ENCODE results near the gene B3GNT2.

The B3GNT2 gene

DNA sequence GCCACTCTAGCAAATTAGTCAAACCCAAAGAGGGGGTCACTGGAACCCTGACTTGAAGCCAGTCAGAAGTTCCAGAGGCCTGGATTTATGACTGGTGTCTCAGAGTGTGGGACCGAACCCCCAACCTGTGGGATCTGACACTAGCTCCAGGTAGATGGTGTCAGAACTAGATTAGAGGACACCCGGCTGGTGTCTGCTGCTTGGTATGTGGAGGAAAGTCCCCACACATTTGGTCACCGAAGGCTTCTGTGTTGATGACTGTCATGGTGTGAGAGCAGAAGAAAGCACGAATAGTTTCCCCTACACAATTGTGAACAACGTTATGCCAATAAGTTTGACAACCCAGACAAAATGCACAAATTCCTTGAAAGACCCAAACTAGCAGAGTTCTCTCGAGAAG, 48.1 kb downstream of the B3GNT2 start:
- no peak overlapping the region for H3K4me3 ChIP-seq (ENCODE audit: control insufficient read depth, low read depth, low read length)
- TF ChIP-seq, protein P1, sequence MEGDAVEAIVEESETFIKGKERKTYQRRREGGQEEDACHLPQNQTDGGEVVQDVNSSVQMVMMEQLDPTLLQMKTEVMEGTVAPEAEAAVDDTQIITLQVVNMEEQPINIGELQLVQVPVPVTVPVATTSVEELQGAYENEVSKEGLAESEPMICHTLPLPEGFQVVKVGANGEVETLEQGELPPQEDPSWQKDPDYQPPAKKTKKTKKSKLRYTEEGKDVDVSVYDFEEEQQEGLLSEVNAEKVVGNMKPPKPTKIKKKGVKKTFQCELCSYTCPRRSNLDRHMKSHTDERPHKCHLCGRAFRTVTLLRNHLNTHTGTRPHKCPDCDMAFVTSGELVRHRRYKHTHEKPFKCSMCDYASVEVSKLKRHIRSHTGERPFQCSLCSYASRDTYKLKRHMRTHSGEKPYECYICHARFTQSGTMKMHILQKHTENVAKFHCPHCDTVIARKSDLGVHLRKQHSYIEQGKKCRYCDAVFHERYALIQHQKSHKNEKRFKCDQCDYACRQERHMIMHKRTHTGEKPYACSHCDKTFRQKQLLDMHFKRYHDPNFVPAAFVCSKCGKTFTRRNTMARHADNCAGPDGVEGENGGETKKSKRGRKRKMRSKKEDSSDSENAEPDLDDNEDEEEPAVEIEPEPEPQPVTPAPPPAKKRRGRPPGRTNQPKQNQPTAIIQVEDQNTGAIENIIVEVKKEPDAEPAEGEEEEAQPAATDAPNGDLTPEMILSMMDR (IDR thresholded peaks at IDR 0.05; ENCODE audit: control insufficient read depth, insufficient read depth, low read depth, low read length, missing control alignments): no peak
- no peak for DNase-seq (ENCODE audit: low read depth)

DNA sequence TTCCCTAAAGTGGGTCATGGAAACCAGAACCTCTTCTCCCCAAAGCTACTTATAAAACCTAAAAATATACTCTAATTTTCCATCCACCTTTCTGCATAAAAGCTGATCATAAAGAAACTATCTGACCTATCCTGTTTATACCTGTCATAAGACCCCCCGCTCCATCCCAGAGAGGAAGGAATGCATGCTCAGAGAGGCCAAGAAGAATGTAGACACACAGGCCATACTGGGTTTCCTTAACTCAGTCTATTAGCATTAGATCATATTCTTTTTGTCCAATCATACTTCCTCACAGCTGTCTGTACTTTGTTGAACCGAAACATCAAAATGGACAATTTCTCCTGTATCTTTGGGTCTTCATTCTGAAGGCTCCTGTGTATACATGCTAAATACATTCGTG, 52.3 kb downstream of the B3GNT2 start:
- no peak overlapping the region for H3K4me3 ChIP-seq (ENCODE audit: control insufficient read depth, low read depth, low read length)
- TF ChIP-seq, protein P1 (IDR thresholded peaks at IDR 0.05; ENCODE audit: control insufficient read depth, insufficient read depth, low read depth, low read length, missing control alignments): no peak
- no peak for DNase-seq (ENCODE audit: low read depth)

DNA sequence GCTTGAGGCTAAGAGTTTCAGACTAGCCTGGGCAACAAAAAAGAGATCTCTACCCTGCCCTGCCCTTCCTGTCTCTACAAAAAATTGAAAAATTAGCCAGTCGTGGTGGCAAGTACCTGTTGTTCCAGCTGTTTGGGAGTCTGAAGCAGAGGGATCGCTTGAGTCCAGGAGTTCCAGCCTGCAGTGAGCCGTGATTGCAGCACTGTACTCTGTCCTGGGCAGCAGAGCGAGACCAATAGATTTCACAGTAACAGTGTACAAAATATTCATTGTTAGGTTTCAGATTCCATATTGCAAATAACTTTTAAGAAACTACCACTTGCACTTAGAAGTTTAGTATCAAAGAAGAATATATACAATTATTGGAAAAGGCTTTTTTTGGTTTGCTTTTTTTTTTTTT, 54.3 kb downstream of the B3GNT2 start:
- TF ChIP-seq, protein P1 (IDR thresholded peaks at IDR 0.05; ENCODE audit: control insufficient read depth, insufficient read depth, low read depth, low read length, missing control alignments): no peak
- H3K4me3 ChIP-seq (ENCODE audit: control insufficient read depth, low read depth, low read length): no peak overlapping the region
- no peak for DNase-seq (ENCODE audit: low read depth)

DNA sequence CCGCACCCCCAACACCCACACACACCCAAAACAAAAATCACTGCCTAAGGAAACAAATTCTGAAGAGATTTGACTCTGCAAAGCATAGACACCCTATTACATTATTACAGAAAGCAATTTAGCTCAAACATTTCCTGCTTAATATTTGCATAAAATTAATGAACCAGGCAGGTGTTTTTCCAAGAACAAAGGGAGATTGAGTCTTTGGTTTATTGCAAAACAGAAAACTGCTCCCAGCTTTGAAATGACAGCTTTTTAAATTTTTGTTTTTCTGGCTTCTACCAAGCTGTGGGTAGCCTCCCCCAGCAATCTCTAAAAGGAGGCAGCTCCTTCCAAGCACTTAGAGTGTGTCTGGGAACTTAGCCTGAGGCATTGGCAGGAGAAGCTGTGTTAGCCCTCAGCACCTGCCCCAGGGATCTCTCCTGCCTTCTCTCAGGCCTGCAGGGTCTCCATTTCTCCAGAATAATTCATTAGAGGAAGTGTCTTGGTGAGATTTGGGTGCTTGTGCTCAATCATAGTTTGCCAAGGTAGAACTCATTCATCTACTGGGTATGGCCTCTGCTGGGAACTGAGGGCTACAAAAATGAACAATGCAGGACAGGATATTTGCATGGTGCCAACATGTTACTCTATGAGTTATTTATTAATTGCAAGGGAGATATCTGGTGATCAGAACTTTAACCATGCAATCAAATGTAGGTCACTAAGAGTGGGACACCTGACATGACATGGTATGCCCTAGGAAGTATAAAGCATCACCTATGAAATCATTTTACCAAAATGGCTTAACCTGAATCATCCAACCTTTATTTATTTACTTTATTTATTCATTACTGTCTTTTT, 58.7 kb downstream of the B3GNT2 start:
- DNase-seq (ENCODE audit: low read depth): no peak
- H3K4me3 ChIP-seq (ENCODE audit: control insufficient read depth, low read depth, low read length): no peak overlapping the region
- TF ChIP-seq, protein P1 (IDR thresholded peaks at IDR 0.05; ENCODE audit: control insufficient read depth, insufficient read depth, low read depth, low read length, missing control alignments): no peak

DNA sequence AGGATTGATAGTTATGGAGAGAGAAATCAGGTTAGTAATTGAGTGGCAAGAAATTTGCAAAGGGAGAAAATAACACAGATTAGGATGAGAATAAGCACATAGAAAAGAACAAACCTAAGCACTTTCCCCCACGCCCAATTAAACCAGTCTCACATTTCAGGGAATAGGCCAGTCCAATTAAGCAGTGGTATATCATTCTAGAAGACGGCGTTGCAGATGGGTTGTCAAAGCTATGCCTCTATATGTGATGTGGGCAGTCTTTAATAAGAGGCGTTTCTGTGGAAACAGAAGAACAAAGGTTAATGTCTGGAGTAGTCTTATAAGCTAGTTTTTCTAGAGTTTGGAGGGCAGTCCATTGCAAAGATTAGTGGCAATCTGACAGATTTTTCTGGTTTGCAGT, 61.6 kb downstream of the B3GNT2 start:
- TF ChIP-seq, protein P1 (IDR thresholded peaks at IDR 0.05; ENCODE audit: control insufficient read depth, insufficient read depth, low read depth, low read length, missing control alignments): no peak
- DNase-seq (ENCODE audit: low read depth): no peak
- H3K4me3 ChIP-seq (ENCODE audit: control insufficient read depth, low read depth, low read length): no peak overlapping the region

DNA sequence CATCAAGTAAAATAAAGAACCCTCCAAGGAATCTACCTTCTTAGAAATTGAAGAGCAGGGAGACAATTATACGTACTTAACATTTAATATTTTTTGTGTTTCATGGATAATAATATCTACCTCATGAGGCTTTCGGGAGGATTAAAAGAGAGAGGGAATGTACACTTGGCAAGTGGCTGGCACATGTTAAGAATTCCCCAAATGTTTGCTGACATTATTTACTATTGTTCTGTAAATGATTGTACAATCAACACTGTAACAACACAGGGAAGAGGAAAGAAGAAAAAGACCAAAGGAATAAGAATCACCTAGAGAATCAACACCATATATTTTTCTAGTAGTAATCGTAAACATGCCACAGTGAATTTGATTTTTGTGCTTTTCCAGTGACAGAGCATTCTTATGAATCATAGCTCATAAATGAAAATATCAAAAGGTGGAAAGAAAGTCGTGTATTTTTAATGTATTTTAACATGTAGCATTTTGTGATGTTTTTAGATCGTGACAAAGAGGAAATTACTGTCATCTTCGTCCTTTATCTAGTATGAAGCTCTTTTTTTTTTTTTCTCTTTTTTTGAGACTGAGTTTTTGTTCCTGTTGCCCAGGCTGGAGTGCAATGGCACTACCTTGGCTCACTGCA, 67.3 kb downstream of the B3GNT2 start:
- TF ChIP-seq, protein P1 (IDR thresholded peaks at IDR 0.05; ENCODE audit: control insufficient read depth, insufficient read depth, low read depth, low read length, missing control alignments): no peak

More for the DNA sequence above, 67.3 kb downstream of the B3GNT2 start:
- DNase-seq (ENCODE audit: low read depth): no peak
- H3K4me3 ChIP-seq (ENCODE audit: control insufficient read depth, low read depth, low read length): no peak overlapping the region
